ENCODE results near the gene ISG15.

Gene ISG15

GRCh38 chr1:1013105-1013921 lies at the start of gene ISG15:
Gene ISG15, plus strand, starts transcription at chr1:1013497. Its CDS starts 77 bp downstream, at chr1:1013574.
- peak; percentile 61 to 74 (median 64) for DNase-seq (ENCODE audit: low read depth in 3 of 3, low spot score in 1 of 3)

GRCh38 chr1:963746-964525 lies 49.4 kb upstream of the ISG15 start:
- DNase-seq (ENCODE audit: low read depth in 3 of 3, low spot score in 1 of 3): no peak

GRCh38 chr1:964691-965525 lies 48.4 kb upstream of the ISG15 start:
- DNase-seq (ENCODE audit: low read depth in 3 of 3, low spot score in 1 of 3): no peak

- no peak for DNase-seq (ENCODE audit: low read depth in 3 of 3, low spot score in 1 of 3)
These were observed 47.7 kb upstream of the ISG15 start for GRCh38 chr1:965526-966134.

GRCh38 chr1:966135-966703 lies 47.1 kb upstream of the ISG15 start, which contains the start of gene PLEKHN1:
Gene PLEKHN1, plus strand, starts transcription at chr1:966482. Its CDS starts 50 bp downstream, at chr1:966532.
- DNase-seq (ENCODE audit: low read depth in 3 of 3, low spot score in 1 of 3): no peak

- peak; percentile 40 to 80 (median 71) for DNase-seq (ENCODE audit: low read depth in 3 of 3, low spot score in 1 of 3)
These were observed 46.5 kb upstream of the ISG15 start for GRCh38 chr1:966704-967300.

- no peak for DNase-seq (ENCODE audit: low read depth in 3 of 3, low spot score in 1 of 3)
These were observed 45.6 kb upstream of the ISG15 start for GRCh38 chr1:967466-968343.

- no peak for DNase-seq (ENCODE audit: low read depth in 3 of 3, low spot score in 1 of 3)
These were observed 43.9 kb upstream of the ISG15 start for GRCh38 chr1:969260-969855.

GRCh38 chr1:970242-970972 lies 42.9 kb upstream of the ISG15 start:
- DNase-seq (ENCODE audit: low read depth in 3 of 3, low spot score in 1 of 3): no peak

- DNase-seq (ENCODE audit: low read depth in 3 of 3, low spot score in 1 of 3): no peak
These were observed 42.1 kb upstream of the ISG15 start for GRCh38 chr1:970973-971730.

GRCh38 chr1:971751-972506 lies 41.4 kb upstream of the ISG15 start:
- DNase-seq (ENCODE audit: low read depth in 3 of 3, low spot score in 1 of 3): no peak

GRCh38 chr1:972726-973458 lies 40.4 kb upstream of the ISG15 start:
- DNase-seq (ENCODE audit: low read depth in 3 of 3, low spot score in 1 of 3): no peak

- DNase-seq (ENCODE audit: low read depth in 3 of 3, low spot score in 1 of 3): no peak
These were observed 39.6 kb upstream of the ISG15 start for GRCh38 chr1:973459-974292.

GRCh38 chr1:974293-974640 lies 39.0 kb upstream of the ISG15 start:
- no peak for DNase-seq (ENCODE audit: low read depth in 3 of 3, low spot score in 1 of 3)

GRCh38 chr1:974687-975328 lies 38.5 kb upstream of the ISG15 start:
- no peak for DNase-seq (ENCODE audit: low read depth in 3 of 3, low spot score in 1 of 3)
